Renal pelvis (tissue), 4 donors: ENCODE data around the gene VPS35L. TPM values are rescaled to one million over a fixed set of nuclear protein-coding genes. Genes with fewer than 3 reads are reported as not detected.
"Not testable (repeated sequence)": the region's sequence is repeated elsewhere in the genome, so short reads cannot be mapped to it uniquely, and the experiment has no call there.

Experiments used
- DNase-seq: peaks from one replicate; pipeline ENCODE4 v3.0.0-alpha.2; 2013
- polyA plus RNA-seq, 3 donors: library from polyadenylated mRNA; unstranded; fragments of 120-200 nt; gene quantifications; one replicate each; pipeline ENCODE4 v1.2.1, GENCODE V29; 2013; ENCODE audit not compliant: insufficient read length in 3 of 3

Gene VPS35L
- polyA plus RNA-seq, 3 donors, result 59.3 to 67.5 (median 60.1) TPM

DNA sequence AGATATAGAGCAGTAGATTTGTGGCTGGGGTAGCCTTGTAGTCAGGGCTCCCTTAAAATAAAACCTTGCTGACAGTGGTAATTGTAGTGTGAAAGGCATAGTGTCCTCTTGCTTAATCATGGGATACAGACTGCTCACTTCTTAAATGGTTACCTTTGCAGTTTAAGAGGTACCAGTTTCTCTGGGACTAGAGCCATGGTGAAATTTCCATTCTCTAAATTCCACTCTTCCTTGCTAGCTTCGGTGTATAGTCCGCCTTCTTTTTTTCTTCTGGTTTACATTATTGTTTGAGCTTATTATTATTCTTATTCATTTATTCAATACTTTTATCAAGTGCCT lies 30.1 kb upstream of the VPS35L start:
- DNase-seq, result no peak

DNA sequence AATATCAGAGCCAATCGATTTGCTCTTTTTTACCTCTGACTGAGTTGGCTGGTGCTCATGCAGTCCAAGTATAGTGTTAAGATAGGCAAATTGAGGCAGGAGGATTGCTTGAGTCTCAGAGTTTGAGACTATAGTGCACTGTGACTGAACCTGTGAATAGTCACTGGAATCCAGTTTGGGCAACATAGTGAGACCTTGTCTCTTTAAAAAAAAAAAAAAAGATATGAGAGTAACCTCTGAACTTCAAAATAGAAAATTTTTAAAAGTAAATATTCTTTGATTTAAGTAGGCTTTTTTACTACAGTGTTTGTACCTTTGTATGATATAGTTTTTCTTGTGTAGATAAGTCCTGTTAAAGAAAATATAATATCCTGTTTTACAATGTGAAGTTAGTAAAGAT lies 28.3 kb upstream of the VPS35L start:
- DNase-seq, result no peak

DNA sequence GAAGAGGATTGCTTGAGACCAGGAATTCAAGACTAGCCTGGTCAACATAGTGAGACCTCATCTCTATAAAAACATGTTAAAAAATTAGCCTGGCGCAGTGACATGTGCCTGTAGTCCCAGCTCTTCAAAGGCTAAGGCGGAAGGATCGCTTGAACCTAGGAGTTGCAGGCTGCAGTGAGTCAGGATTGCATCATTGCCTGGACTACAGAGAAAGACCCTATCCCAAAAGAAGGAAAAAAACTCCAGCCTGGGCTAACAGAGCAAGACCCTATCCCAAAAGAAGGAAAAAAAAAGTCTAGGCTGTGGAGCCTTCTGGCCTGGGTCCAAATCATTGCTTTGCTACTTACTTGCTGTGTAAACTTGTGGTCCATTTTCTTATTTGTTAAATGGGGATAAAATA lies 26.8 kb upstream of the VPS35L start:
- no peak for DNase-seq

DNA sequence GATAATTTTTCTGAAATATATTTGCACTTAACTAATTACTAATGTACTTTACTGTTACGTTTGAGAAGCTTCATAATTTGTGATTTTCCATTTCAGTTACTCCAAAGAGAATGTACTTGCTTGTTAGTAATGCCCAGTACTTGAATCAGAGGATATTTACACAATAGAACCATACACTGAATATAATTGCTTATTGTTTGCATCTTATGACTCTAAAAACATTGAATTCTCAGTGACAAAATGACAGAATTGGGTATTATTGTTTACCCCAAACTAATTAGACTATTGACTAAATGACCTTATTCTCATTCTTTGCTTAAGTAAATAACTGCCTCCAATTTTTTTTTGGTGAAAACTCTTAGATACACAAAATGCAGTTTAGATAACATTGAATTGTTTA lies 22.9 kb upstream of the VPS35L start:
- no peak for DNase-seq

DNA sequence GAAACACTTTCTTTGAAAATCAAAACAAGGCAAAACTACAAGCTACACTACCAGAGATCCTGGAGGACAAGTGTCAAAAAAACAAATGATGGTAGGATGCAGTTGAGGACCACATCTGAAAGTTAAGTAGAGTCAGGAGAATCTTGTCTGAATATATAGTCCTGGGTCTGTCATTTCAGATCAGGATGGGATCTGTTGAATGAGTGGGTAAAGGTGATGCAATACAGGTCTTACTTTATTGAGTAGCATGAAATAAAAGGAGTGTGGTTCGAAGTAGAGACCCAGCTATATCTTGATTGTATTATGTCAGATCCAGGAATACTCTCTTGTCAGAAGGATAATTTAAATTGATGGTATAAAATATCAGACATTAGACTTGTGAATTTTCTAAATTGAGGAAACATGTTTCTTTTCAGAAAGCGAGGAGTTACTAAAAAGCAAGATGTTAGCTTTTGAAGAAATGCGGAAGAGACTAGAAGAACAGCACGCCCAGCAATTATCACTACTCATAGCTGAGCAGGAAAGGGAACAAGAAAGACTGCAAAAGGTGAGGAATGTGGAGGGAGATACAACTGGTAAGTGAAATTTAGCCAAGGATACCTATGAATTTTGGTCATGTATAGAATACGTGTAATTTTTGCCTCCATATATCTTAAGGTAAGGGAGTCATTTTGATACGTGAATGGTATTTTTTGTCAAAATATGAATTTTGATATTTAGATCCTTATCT lies 15.1 kb upstream of the VPS35L start:
- DNase-seq, result no peak

DNA sequence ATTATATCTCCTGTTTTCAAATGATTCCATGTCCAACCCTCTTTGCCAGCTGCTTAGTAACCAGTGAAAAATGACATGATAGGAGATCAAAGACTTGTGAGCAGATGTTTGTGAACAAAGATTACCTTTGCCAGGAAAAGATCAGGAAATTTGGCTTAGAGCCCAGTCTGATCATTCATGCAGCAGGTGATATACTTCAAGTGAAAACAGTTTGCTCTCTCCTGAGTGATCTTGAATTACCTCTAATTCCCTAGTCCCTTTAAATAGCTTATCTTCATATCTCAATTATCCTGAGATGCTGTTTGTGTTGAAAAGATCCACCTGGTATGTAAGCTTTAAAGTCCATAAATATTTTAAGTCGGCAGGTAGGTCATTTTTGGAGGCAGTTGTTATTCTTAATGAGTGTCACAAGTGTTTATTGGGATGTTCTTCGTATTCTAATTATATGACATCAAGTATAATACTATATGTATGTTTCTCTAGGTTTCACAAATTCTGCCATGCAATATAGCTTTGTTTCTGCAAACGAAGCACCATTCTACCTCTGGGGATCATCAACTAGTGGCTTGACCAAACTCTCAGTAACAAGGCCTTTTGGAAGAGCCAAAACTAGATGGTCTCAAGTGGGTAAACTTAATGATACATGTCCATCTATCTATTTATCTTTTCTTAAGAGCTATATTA lies 13.2 kb upstream of the VPS35L start:
- DNase-seq, result no peak

DNA sequence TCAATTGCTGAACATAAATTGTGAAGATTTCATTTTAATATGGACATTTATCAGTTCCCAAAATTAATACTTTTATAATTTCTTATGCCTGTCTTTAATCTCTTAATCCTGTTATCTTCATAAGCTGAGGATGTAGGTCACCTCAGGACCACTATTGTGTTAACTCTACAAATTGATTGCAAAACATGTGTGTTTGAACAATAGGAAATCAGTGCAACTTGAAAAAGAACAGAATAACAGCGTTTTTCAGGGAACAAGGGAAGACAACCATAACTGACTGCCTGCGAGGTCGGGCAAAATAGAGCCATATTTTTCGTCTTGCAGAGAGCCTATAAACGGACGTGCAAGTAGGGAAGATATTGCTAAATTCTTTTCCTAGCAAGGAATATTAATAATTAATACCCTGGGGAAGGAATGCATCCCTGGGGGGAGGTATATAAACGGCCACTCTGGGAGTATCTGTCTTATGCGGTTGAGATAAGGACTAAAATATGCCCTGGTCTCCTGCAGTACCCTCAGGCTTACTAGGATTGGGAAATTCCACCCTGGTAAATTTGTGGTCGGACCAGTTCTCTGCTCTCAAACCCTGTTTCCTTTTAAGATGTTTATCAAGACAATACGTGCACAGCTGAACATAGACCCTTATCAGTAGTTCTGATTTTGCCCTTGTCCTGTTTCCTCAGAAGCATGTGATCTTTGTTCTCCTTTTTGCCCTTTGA lies 12.1 kb upstream of the VPS35L start:
- DNase-seq, result not testable (repeated sequence)

DNA sequence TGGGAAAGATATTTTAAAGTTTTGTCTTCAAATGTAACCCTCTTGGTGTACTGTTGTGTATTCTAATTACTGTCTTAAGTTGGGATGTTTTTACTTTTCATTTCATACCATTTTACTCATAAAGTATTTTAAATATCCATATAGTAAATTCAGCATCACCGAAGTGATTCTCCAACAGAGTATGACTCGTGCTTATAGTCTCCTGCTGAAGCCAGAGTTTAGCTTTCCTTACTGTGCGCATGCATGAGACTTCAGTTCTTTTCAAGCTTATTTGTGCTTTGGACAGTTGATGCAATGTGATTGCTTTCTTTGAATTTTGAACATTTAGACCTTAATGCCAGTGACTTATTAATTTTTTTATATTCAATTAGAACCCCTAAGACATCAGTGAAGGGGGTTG lies 7.4 kb upstream of the VPS35L start:
- DNase-seq, result no peak

DNA sequence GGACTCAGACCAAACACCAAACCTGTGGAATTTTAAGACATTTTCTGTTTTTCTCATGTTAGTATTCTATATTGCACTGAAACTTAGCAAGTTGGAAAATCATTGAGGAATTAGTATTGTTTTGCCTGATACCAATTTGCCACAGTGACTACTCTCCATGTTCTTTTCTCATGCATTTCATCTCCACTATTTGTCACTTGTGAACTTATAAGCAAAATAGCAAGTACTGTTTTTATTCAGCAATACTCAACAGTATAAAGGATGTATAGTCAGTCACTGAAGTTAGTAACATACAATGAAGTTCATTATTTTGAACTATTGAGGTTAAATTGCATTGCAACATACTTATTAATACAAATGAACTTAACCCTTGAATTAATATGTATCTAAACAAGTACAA lies 5.8 kb upstream of the VPS35L start:
- no peak for DNase-seq

DNA sequence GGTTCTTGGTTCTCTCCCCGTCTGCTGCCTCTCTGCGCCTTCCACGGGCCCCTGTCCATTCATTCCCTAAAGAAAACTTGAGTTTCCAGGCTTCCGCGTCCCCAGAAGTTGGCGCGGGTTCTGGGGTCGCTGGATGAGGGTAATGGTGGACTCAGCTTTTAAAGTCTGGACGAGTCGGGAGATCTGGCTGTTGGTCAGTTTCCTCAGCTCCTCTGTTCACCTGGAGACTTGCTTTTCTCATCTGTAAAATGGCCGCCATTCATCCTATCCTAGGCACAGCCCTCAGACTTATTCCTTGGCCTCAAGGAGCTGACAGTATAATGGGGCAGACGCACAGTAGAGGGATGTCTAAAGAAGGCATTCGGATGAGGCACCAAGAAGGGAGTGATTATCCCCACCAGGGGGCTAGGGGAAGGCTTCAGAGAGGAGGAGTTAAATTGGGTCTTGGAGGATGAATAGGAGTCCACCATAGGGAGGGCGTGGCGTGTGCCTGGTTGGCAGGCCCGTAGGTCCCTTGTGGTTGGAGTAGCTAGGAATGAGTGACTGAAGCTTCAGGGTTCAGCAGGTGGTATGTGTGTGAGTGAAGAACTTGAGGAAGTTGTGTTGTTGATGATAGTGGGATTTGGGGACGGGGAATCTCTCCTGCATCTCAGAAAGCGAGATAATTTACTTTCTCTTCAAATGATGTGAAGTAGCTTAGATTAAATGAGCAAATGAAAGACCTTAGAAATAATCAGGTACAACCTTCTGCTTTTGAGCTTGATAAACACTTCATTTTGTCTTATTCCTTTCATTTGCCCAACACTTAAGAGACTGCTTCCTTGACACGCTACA lies 652 bp downstream of the VPS35L start:
- DNase-seq, result no peak

DNA sequence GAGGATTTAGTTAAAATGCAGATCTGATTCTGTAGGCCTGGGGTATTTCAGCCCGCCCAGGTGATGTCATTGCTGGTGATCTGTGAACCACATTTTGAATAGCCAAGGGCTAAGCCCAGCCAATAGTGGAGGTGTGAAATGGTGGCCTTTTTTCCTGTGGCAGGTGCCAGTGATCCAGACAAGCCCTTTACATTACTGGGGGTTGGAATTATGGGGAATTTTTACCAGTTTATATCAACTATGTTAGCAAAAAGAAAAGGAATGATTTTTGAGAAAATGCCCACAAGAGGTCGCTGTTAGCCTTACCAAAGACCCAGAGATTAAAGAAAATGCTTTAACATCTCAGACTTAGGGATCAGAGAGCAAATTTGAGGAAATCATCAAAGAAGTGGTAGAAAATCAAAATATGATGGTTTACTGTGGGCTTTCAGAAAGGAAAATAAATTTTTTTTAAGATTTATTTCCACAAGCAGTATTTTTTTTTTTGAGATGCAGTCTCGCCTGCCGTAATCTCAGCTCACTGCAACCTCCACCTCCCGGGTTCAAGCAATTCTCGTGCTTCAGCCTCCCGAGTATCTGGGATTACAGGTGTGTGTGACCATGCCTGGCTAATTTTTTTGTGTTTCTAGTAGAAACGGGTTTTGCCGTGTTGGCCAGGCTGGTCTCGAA lies 3.9 kb downstream of the VPS35L start:
- peak; percentile 42 for DNase-seq

DNA sequence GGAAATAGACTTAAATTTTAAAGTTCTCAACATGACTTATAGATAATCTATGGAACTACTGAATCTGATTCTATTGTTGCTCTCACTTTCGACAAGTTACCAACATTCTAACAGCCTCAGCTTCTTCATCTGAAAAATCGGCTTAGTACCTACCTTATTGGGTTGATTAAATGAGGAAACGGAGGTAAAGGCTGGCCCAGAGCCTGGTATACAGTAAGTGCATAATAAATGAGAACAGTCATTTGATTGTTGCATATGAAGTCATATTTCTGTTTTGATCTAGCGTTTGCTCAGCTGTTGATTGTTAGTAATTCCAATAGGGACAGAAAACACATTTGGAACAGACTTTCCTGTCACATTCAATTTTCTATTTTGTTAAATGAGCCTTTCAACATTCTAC lies 4.6 kb downstream of the VPS35L start:
- no peak for DNase-seq

DNA sequence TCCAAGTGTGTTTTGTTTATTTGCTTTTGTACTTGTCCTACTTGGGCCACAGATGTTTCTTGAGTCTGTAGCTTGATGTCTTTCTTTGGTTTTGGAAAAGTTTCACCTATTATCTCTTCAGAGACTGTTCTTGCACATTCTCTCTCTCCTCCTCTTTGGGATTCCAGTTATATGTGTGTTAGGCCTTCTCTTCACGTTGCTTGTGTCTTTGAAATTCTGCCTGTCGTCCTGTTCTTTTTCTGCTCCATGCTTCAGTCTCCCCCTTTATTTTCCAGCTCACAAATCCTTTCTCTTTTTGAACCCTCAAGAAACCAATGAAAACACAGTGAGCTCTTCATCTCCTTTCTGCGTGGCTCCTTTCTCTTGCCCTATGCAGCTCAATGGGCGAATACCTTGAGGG lies 7.9 kb downstream of the VPS35L start:
- no peak for DNase-seq

DNA sequence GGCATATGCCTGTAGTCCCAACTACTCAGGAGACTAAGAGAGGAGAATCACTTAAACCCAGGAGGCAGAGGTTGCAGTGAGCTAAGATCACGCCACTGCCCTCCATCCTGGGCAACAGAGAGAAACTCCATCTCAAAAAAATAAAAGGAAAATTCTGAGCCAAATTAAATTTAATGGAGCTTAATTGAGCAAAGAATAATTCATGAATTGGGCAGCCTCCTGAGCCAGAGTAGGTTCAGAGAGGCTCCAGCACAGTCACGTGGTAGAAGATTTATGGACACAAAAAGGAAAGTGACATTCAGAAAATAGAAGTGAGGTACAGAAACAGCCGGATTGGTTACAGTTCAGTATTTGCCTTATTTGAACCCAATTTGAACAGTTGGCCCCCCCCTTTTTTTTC lies 10.9 kb downstream of the VPS35L start:
- no peak for DNase-seq

DNA sequence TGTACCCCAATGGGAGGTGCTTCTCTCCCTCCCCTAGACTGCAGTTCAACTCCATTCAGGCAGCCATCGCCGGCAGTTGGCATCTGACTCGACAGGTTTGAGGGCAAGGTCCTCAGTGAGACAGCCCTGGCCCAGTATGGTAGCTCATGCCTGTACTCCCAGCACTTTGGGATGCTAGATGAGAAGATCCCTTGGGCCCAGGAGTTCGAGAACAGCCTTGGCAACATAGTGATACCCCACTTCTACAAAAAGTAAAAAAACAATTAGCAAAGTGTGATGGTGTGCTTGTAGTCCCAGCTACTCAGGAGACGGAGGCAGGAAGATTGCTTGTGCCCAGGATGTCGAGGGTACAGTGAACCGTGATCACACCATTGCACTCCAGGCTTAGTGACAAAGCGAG lies 12.1 kb downstream of the VPS35L start:
- DNase-seq, result no peak

DNA sequence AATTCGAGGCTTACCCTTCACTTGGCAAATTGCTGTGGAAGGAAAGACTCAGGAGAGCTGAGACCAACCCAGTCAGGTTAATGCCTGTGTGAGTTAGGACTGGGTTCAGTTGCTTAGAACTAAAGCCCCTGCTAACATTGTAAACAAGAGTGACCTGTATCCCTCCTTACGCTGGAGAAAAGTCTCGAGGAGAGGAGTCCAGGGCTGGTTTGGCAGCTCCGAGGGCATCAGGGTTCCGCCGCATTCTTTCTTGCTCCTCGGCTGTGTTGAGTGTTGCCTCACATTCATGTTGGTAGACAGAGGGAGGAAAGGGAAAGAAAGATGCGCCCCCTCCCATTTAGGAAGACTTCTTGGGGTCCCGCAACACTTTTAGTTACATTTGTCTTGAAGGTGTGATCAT lies 18.5 kb downstream of the VPS35L start:
- no peak for DNase-seq

DNA sequence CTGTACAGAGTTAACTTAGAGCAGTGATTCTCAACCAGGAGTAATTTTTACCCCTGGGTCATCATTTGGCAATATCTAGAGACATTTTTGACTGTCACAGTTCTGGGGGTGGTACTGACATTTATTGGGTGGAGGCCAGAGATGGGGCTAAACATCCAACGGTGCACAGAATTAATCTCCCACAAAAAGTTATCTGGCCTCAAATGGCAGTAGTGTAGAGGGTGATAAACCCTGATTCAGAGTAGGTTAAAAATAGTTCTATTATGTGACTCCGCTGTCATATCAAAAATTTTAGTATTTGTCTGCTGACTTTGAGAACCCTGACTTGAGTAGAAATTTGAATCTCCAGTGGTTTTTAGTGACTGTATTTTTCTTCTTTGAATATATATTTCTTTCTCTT lies 19.1 kb downstream of the VPS35L start:
- DNase-seq, result no peak

DNA sequence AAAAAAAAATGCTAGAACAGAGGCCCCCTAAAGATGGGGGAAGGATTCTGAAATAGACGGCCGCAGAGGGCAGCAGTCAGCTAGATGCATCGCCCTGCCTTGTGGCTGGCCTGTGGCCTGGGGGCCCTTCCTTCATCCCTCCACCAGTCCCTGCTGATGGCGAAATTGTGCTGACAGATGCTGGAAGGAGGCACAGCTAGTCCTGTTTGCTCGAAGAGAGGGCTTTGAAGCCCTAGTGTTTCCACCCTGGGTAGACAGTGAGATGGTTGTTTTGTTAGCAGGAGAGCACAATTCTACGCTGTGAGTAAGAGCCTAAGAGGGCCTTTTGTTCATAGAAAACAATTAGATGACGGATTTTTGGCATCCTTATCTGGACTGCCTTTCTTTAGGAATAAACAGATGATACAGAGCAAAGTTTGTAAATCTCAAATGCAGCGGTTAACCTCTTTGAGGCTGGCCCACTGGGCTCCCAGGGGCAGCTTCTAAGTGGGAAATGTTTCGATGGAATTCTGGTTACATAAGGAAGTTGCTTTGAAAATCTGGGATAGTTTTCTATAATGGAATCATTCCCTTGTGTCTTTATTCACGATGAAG lies 23.0 kb downstream of the VPS35L start:
- DNase-seq, result no peak

DNA sequence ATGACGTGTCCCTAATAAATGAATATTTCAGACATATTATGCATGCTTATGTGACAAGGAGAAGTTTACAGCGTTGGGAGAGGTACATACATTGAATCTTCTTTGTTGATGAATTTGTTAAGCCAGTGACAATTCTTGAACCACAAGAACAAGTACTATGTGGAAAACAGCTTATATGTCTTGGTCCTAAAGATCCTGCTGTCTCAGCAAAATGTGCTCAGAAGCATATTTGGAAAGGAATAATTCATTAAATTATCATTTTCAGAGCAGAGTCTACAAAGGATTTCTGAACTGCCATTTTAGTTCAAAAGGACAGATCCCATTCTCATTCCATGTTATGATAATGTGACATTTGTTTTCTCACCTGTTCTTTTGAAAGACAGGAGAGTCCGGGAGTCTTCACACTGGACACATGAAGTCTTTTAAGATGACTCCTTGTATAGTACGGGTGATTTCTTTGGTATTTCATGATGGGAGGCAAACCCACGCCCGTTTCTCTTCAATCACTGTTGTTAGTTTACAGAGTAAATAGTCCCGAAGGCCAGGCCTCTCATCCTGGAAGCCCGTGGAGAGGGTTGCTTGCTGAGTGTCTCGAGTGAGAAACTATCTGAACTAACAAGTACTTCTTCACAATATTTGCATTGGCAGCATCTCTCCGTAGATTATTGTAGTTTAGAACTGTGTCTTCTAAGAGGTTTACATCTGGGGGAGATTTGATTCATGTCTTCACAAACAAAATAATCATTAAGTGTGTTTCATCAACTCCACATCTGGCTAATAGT lies 26.7 kb downstream of the VPS35L start:
- DNase-seq, result no peak

DNA sequence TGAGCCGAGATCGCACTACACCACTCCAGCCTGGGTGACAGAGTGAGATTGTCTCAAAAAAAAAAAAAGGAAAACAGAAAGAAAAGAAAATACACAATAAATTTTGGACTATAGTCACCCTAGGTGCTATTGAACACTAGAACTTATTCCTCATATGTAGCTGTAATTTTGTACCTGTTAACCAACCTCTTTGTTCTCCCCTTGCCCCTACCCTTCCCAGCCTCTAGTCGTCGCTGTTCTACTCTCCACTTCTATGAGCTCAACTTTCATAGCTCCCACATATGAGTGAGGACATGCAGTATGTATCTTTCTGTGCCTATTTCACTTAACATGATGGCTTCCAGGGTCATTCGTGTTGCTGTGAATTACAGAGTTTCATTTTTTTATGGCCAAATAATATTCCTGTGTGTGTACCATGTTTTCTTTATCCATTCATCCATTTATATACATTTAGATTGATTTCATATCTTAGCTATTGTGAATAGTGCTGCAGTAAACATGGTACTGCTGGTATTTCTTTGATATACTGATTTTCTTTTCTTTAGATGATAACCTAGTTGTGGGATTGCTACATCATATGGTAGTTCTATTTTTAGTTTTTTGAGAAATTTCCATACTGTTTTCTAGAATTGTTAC lies 28.3 kb downstream of the VPS35L start:
- peak; percentile 29 for DNase-seq
